Right renal cortex interstitium (tissue), 3 donors: ENCODE measurements around the gene RBM23. TPM values are rescaled to one million over a fixed set of nuclear protein-coding genes. Genes with fewer than 3 reads are reported as not detected.

Experiments
- DNase-seq, 3 donors: peaks; one replicate each; pipeline ENCODE4 v3.0.0-alpha.2; 2013; ENCODE audit warnings: low read depth in 3 of 3, low spot score in 2 of 3
- polyA plus RNA-seq, 3 donors: library from polyadenylated mRNA; unstranded; fragments of 120-200 nt; gene quantifications; one replicate each; pipeline ENCODE4 v1.2.1, GENCODE V29; 2013; ENCODE audit not compliant: insufficient read length in 3 of 3

Gene RBM23
- polyA plus RNA-seq, 3 donors = 118 to 125 (median 119) TPM

DNA sequence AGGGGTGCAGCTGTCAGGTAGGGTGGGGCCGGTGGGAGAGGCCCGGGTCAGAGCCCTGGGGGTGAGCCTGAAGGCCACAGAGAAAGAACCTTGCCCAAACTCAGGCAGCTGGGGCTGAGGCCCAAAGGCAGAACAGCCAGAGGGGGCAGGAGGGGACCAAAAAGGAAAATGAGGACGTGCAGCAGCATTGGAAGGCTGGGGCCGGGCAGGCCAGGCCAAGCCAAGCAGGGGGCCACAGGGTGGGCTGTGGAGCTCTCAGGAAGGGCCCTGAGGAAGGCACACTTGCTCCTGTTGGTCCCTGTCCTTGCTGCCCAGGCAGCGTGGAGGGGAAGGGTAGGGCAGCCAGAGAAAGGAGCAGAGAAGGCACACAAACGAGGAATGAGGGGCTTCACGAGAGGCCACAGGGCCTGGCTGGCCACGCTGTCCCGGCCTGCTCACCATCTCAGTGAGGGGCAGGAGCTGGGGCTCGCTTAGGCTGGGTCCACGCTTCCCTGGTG lies 72.1 kb downstream of the RBM23 start:
- no peak for DNase-seq

DNA sequence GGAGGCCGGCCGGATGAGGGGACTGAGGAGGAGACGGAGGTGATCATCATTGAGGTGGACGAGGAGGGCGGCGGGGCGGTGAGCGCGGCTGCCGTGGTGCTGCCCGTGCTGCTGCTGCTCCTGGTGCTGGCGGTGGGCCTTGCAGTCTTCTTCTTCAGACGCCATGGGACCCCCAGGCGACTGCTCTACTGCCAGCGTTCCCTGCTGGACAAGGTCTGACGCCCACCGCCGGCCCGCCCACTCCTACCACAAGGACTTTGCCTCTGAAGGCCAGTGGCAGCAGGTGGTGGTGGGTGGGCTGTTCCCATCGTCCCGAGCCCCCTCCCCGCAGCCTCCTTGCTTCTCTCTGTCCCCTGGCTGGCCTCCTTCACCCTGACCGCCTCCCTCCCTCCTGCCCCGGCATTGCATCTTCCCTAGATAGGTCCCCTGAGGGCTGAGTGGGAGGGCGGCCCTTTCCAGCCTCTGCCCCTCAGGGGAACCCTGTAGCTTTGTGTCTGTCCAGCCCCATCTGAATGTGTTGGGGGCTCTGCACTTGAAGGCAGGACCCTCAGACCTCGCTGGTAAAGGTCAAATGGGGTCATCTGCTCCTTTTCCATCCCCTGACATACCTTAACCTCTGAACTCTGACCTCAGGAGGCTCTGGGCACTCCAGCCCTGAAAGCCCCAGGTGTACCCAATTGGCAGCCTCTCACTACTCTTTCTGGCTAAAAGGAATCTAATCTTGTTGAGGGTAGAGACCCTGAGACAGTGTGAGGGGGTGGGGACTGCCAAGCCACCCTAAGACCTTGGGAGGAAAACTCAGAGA lies 72.9 kb downstream of the RBM23 start:
- no peak for DNase-seq

DNA sequence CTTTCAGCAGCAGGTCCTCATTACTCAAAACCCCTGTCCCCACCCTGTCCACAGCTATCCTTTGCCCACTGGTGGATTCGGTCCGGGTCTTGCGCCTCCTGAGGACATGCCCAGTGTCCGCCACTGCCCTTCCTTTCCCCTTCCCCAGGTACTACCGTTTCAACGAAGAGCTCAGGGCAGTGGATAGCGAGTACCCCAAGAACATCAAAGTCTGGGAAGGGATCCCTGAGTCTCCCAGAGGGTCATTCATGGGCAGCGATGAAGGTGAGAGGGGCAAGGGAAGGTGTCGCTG lies 73.9 kb downstream of the RBM23 start:
- no peak for DNase-seq

DNA sequence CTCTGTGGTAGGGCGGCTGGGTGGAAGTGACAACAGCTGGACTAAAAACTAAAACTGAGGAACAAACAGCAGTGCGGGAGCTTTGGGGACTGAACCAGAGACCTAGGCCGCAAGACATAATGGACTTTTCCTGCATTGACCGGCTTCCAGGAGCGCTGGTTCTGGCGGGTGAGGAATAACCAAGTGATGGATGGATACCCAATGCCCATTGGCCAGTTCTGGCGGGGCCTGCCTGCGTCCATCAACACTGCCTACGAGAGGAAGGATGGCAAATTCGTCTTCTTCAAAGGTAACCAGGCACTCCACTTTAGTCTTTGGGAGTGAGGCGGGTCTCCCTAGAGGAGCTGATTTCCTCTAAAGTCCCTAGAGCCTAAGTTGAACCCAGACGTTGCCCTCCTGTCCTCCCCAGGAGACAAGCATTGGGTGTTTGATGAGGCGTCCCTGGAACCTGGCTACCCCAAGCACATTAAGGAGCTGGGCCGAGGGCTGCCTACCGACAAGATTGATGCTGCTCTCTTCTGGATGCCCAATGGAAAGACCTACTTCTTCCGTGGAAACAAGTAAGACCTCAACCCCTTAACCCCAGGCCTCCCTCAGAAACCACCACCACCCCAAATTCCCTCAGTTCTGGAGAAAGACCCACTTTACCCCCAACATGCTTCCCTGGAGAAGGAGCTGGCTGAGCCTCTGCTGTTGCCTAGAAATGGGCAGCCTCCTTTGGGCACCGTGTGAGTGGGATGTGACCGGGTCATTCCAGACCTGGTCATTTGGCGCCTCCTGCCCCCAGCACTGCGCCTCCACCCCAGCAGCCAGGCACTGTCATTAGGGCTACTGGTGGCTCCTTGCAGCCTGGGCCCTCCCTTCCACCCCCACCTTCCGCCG lies 74.5 kb downstream of the RBM23 start:
- DNase-seq = no peak

Other genes with a start within 250 kb of the RBM23 start
- gene OXA1L, start 152.5 kb downstream of the RBM23 start, polyA plus RNA-seq = 100 to 1,000 TPM; 132 to 140 (median 138) TPM
- 100 to 1,000 TPM; 101 to 121 (median 108) TPM for gene SLC7A7, start 103.7 kb downstream of the RBM23 start, polyA plus RNA-seq
- gene MRPL52, start 89.3 kb downstream of the RBM23 start, polyA plus RNA-seq = 10 to 100 TPM; 63.5 to 78.6 (median 75.8) TPM
- gene MMP14, start 82.6 kb downstream of the RBM23 start, polyA plus RNA-seq = 100 to 1,000 TPM; 132 to 140 (median 134) TPM
- 10 to 100 TPM; 67.4 to 85.7 (median 73.1) TPM for gene LRP10, start 47.4 kb downstream of the RBM23 start, polyA plus RNA-seq
- gene REM2, start 35.9 kb downstream of the RBM23 start, polyA plus RNA-seq = 1 to 10 TPM in 2 of 3 donors, under 1 TPM in 1; 0.89 to 1.5 (median 1.2) TPM
- gene PRMT5, start 10.2 kb upstream of the RBM23 start, polyA plus RNA-seq = 100 to 1,000 TPM; 150 to 165 (median 163) TPM
- gene HAUS4, start 37.9 kb upstream of the RBM23 start, polyA plus RNA-seq = 10 to 100 TPM; 56.0 to 60.1 (median 56.4) TPM
- gene AJUBA, start 63.4 kb upstream of the RBM23 start, polyA plus RNA-seq = 10 to 100 TPM; 72.8 to 93.8 (median 86.4) TPM
- gene C14orf93, start 91.0 kb upstream of the RBM23 start, polyA plus RNA-seq = 10 to 100 TPM; 18.3 to 19.2 (median 18.8) TPM
- 100 to 1,000 TPM; 229 to 253 (median 251) TPM for gene PSMB5, start 115.8 kb upstream of the RBM23 start, polyA plus RNA-seq
- gene PSMB11, start 123.1 kb upstream of the RBM23 start, polyA plus RNA-seq = not detected
- 10 to 100 TPM; 13.3 to 18.0 (median 14.0) TPM for gene CDH24, start 138.4 kb upstream of the RBM23 start, polyA plus RNA-seq
- gene ACIN1, start 176.0 kb upstream of the RBM23 start, polyA plus RNA-seq = 100 to 1,000 TPM; 201 to 227 (median 206) TPM
- 100 to 1,000 TPM in 1 of 3 donors, 10 to 100 TPM in 2; 90.1 to 102 (median 91.2) TPM for gene C14orf119, start 176.4 kb upstream of the RBM23 start, polyA plus RNA-seq
- gene CIROP, start 185.8 kb upstream of the RBM23 start, polyA plus RNA-seq = under 1 TPM in 1 of 3 donors, not detected in 2; 0.08 TPM
- gene CEBPE, start 200.1 kb upstream of the RBM23 start, polyA plus RNA-seq = under 1 TPM; 0.08 to 0.21 (median 0.19) TPM